Measurements from ENCODE around the gene FADS2.

DNA sequence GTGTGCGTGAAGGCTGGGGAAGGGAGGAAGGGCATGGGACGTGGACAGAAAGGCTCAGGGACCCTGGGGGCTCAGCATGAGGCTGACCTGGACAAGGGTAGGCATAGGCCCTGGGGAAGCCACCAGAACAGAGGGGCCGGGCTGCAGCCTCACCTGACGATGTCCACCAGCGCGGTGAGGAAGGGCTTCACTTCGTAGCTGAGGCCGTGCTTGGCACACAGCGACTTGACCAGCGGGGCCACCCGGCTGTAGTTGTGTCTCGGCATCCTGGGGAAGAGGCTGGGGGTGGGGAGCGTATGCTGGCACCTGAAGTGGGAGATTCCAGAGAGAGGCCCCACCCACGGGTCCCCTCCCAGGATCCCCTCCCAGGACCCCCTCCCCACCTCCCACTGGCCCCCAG is 47.6 kb downstream of the FADS2 start:
- TF ChIP-seq, protein P1, sequence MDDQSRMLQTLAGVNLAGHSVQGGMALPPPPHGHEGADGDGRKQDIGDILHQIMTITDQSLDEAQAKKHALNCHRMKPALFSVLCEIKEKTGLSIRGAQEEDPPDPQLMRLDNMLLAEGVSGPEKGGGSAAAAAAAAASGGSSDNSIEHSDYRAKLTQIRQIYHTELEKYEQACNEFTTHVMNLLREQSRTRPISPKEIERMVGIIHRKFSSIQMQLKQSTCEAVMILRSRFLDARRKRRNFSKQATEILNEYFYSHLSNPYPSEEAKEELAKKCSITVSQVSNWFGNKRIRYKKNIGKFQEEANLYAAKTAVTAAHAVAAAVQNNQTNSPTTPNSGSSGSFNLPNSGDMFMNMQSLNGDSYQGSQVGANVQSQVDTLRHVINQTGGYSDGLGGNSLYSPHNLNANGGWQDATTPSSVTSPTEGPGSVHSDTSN (IDR thresholded peaks at IDR 0.05; ENCODE audit: insufficient replicate concordance, low read depth, low read length) = no peak
- TF ChIP-seq POLR2A (IDR thresholded peaks at IDR 0.05; ENCODE audit: low read depth, low read length) (no peak), ZNF384 (IDR thresholded peaks at IDR 0.05; ENCODE audit: borderline replicate concordance, low read depth, low read length) (no peak), SUZ12 (IDR thresholded peaks at IDR 0.05; ENCODE audit: unreplicated experiment) (no peak), NFYA (IDR thresholded peaks at IDR 0.05; ENCODE audit: borderline replicate concordance, low read depth, low read length) (no peak), IKZF1 (conservative IDR thresholded peaks at IDR 0.05) (no peak), EGR1 (IDR thresholded peaks at IDR 0.05; ENCODE audit: borderline replicate concordance in 1 of 2, low read depth in 2 of 2, low read length in 2 of 2) (no peak), TCF12 (IDR thresholded peaks at IDR 0.05; ENCODE audit: low read depth, low read length) (no peak), JUND (IDR thresholded peaks at IDR 0.05; ENCODE audit: low read depth, low read length) (no peak)
- TF ChIP-seq, protein P2, sequence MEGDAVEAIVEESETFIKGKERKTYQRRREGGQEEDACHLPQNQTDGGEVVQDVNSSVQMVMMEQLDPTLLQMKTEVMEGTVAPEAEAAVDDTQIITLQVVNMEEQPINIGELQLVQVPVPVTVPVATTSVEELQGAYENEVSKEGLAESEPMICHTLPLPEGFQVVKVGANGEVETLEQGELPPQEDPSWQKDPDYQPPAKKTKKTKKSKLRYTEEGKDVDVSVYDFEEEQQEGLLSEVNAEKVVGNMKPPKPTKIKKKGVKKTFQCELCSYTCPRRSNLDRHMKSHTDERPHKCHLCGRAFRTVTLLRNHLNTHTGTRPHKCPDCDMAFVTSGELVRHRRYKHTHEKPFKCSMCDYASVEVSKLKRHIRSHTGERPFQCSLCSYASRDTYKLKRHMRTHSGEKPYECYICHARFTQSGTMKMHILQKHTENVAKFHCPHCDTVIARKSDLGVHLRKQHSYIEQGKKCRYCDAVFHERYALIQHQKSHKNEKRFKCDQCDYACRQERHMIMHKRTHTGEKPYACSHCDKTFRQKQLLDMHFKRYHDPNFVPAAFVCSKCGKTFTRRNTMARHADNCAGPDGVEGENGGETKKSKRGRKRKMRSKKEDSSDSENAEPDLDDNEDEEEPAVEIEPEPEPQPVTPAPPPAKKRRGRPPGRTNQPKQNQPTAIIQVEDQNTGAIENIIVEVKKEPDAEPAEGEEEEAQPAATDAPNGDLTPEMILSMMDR (IDR thresholded peaks at IDR 0.05 in 2 of 3, conservative IDR thresholded peaks at IDR 0.05 in 1 of 3; ENCODE audit: control insufficient read depth in 2 of 3, extremely low read depth in 1 of 3, insufficient read depth in 1 of 3, low read depth in 3 of 3, low read length in 3 of 3) = no peak
- TF ChIP-seq, protein P3, sequence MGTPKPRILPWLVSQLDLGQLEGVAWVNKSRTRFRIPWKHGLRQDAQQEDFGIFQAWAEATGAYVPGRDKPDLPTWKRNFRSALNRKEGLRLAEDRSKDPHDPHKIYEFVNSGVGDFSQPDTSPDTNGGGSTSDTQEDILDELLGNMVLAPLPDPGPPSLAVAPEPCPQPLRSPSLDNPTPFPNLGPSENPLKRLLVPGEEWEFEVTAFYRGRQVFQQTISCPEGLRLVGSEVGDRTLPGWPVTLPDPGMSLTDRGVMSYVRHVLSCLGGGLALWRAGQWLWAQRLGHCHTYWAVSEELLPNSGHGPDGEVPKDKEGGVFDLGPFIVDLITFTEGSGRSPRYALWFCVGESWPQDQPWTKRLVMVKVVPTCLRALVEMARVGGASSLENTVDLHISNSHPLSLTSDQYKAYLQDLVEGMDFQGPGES (IDR thresholded peaks at IDR 0.05) = no peak
- TF ChIP-seq, protein P4, sequence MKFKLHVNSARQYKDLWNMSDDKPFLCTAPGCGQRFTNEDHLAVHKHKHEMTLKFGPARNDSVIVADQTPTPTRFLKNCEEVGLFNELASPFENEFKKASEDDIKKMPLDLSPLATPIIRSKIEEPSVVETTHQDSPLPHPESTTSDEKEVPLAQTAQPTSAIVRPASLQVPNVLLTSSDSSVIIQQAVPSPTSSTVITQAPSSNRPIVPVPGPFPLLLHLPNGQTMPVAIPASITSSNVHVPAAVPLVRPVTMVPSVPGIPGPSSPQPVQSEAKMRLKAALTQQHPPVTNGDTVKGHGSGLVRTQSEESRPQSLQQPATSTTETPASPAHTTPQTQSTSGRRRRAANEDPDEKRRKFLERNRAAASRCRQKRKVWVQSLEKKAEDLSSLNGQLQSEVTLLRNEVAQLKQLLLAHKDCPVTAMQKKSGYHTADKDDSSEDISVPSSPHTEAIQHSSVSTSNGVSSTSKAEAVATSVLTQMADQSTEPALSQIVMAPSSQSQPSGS (IDR thresholded peaks at IDR 0.05; ENCODE audit: low read length) = no peak
- TF ChIP-seq, protein P5, sequence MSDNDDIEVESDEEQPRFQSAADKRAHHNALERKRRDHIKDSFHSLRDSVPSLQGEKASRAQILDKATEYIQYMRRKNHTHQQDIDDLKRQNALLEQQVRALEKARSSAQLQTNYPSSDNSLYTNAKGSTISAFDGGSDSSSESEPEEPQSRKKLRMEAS (IDR thresholded peaks at IDR 0.05; ENCODE audit: low read depth, low read length) = no peak
- TF ChIP-seq, protein P6, sequence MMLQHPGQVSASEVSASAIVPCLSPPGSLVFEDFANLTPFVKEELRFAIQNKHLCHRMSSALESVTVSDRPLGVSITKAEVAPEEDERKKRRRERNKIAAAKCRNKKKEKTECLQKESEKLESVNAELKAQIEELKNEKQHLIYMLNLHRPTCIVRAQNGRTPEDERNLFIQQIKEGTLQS (IDR thresholded peaks at IDR 0.05; ENCODE audit: borderline replicate concordance, extremely low read depth, low read depth, low read length) = no peak

Measured in GM12878 (cell line).